MG63 (cell line): ENCODE results near the gene NLRC5. TPM values are rescaled to one million over a fixed set of nuclear protein-coding genes. Genes with fewer than 3 reads are reported as not detected.
"Not testable (repeated sequence)": the region's sequence is repeated elsewhere in the genome, so short reads cannot be mapped to it uniquely, and the experiment has no call there.

Experiments
- DNase-seq: peaks from one replicate; pipeline ENCODE4 v3.0.0-alpha.2; 2020
- H3K27me3 ChIP-seq: fragments of 250-450 bp; sonication (Bioruptor Pico); 2 replicates; pipeline ENCODE4 v1.5.1; 2020; ENCODE audit warnings: mild to moderate bottlenecking, moderate library complexity
- H3K36me3 ChIP-seq: fragments of 250-450 bp; sonication (Bioruptor Pico); 2 replicates; pipeline ENCODE4 v1.5.1; 2020; ENCODE audit warnings: mild to moderate bottlenecking, moderate library complexity
- H3K4me3 ChIP-seq: fragments of 250-450 bp; sonication (Bioruptor Pico); 2 replicates; pipeline ENCODE4 v1.5.1; 2020; ENCODE audit warnings: mild to moderate bottlenecking, moderate library complexity
- H3K9me3 ChIP-seq: fragments of 250-450 bp; sonication (Bioruptor Pico); 2 replicates; pipeline ENCODE4 v1.5.1; 2020; ENCODE audit warnings: mild to moderate bottlenecking, moderate library complexity
- total RNA-seq: library from RNA; depleted of rRNA; stranded (reverse); fragments of >200 nt; shearing (Covaris generic); gene quantifications from 2 replicates; pipeline ENCODE4 v1.2.3, GENCODE V29; 2014; ENCODE audit warnings: low replicate concordance

NLRC5 gene
- total RNA-seq, 1 experiment from 2014 or later: 11.7 TPM

- Histone ChIP-seq H3K36me3 (peaks cover 14% of the 10 kb centered on the region; the same call in 1 of the 2 replicates), H3K4me3 (no peak overlapping the region), H3K27me3 (no peaks in the 10 kb centered on the region), H3K9me3 (no peaks in the 10 kb centered on the region)
- peak; percentile 98 for DNase-seq
These were observed 11.1 kb downstream of the NLRC5 start for GRCh38 chr16:57000271-57001025.

- Histone ChIP-seq H3K27me3 (no peaks in the 10 kb centered on the region), H3K4me3 (no peak overlapping the region), H3K36me3 (peaks cover 14% of the 10 kb centered on the region; the same call in 1 of the 2 replicates), H3K9me3 (no peaks in the 10 kb centered on the region)
- no peak for DNase-seq
These were observed 11.8 kb downstream of the NLRC5 start for GRCh38 chr16:57001026-57001679.

GRCh38 chr16:57003439-57004386, 14.4 kb downstream of the NLRC5 start:
- no peak for DNase-seq
- Histone ChIP-seq H3K36me3 (peaks cover 14% of the 10 kb centered on the region; the same call in 1 of the 2 replicates), H3K27me3 (no peaks in the 10 kb centered on the region)

GRCh38 chr16:57004387-57005250, 15.3 kb downstream of the NLRC5 start:
- H3K36me3 ChIP-seq: peaks cover 12% of the 10 kb centered on the region; the same call in 1 of the 2 replicates
- no peak for DNase-seq
- H3K9me3 ChIP-seq: no peaks in the 10 kb centered on the region
- H3K27me3 ChIP-seq: no peaks in the 10 kb centered on the region
- H3K4me3 ChIP-seq: no peak overlapping the region

More at GRCh38 chr16:57003439-57004386, 14.4 kb downstream of the NLRC5 start:
- H3K9me3 ChIP-seq: no peaks in the 10 kb centered on the region
- H3K4me3 ChIP-seq: no peak overlapping the region

- H3K36me3 ChIP-seq, H3K27me3 ChIP-seq, H3K9me3 ChIP-seq, DNase-seq, H3K4me3 ChIP-seq: not testable (repeated sequence)
These were observed 16.2 kb downstream of the NLRC5 start for GRCh38 chr16:57005597-57005996.

GRCh38 chr16:57007050-57007449, 17.7 kb downstream of the NLRC5 start:
- no peak for DNase-seq
- no peaks in the 10 kb centered on the region for H3K36me3 ChIP-seq
- H3K9me3 ChIP-seq: no peaks in the 10 kb centered on the region
- no peak overlapping the region for H3K4me3 ChIP-seq
- H3K27me3 ChIP-seq: no peaks in the 10 kb centered on the region

- Histone ChIP-seq H3K4me3 (no peak overlapping the region), H3K27me3 (no peaks in the 10 kb centered on the region), H3K36me3 (no peaks in the 10 kb centered on the region), H3K9me3 (no peaks in the 10 kb centered on the region)
- DNase-seq: no peak
These were observed 18.2 kb downstream of the NLRC5 start for GRCh38 chr16:57007530-57007929.

GRCh38 chr16:57008440-57008839, 19.1 kb downstream of the NLRC5 start:
- H3K9me3 ChIP-seq: no peaks in the 10 kb centered on the region
- H3K36me3 ChIP-seq: no peaks in the 10 kb centered on the region
- no peak overlapping the region for H3K4me3 ChIP-seq
- H3K27me3 ChIP-seq: no peaks in the 10 kb centered on the region
- no peak for DNase-seq

GRCh38 chr16:57009643-57010170, 20.4 kb downstream of the NLRC5 start:
- Histone ChIP-seq H3K4me3 (no peak overlapping the region), H3K27me3 (no peaks in the 10 kb centered on the region), H3K9me3 (no peaks in the 10 kb centered on the region), H3K36me3 (no peaks in the 10 kb centered on the region)
- DNase-seq: no peak

- Histone ChIP-seq H3K4me3 (no peak overlapping the region), H3K36me3 (peaks cover 4% of the 10 kb centered on the region; the same call in 1 of the 2 replicates), H3K9me3 (no peaks in the 10 kb centered on the region), H3K27me3 (no peaks in the 10 kb centered on the region)
- no peak for DNase-seq
These were observed 23.0 kb downstream of the NLRC5 start for GRCh38 chr16:57012353-57012752.

- Histone ChIP-seq H3K27me3 (no peaks in the 10 kb centered on the region), H3K36me3 (peaks cover 13% of the 10 kb centered on the region), H3K4me3 (no peak overlapping the region), H3K9me3 (no peaks in the 10 kb centered on the region)
- DNase-seq: no peak
These were observed 23.9 kb downstream of the NLRC5 start for GRCh38 chr16:57013229-57013628.

- Histone ChIP-seq H3K9me3 (no peaks in the 10 kb centered on the region), H3K27me3 (no peaks in the 10 kb centered on the region), H3K4me3 (no peak overlapping the region), H3K36me3 (peaks cover 19% of the 10 kb centered on the region)
- DNase-seq: no peak
These were observed 24.5 kb downstream of the NLRC5 start for GRCh38 chr16:57013902-57014301.

GRCh38 chr16:57016301-57016700, 26.9 kb downstream of the NLRC5 start:
- no peak for DNase-seq
- Histone ChIP-seq H3K27me3 (no peaks in the 10 kb centered on the region), H3K4me3 (no peak overlapping the region), H3K9me3 (no peaks in the 10 kb centered on the region), H3K36me3 (peaks cover 25% of the 10 kb centered on the region)

GRCh38 chr16:57016831-57017230, 27.5 kb downstream of the NLRC5 start:
- no peak for DNase-seq
- Histone ChIP-seq H3K36me3 (peaks cover 30% of the 10 kb centered on the region), H3K27me3 (no peaks in the 10 kb centered on the region), H3K4me3 (no peak overlapping the region), H3K9me3 (no peaks in the 10 kb centered on the region)

GRCh38 chr16:57017251-57017650, 27.9 kb downstream of the NLRC5 start:
- DNase-seq: no peak
- no peaks in the 10 kb centered on the region for H3K27me3 ChIP-seq
- H3K36me3 ChIP-seq: peaks cover 31% of the 10 kb centered on the region
- H3K9me3 ChIP-seq: no peaks in the 10 kb centered on the region
- H3K4me3 ChIP-seq: no peak overlapping the region

GRCh38 chr16:57019746-57020145, 30.4 kb downstream of the NLRC5 start:
- Histone ChIP-seq H3K9me3 (no peaks in the 10 kb centered on the region), H3K36me3 (peaks cover 31% of the 10 kb centered on the region), H3K27me3 (no peaks in the 10 kb centered on the region), H3K4me3 (no peak overlapping the region)
- no peak for DNase-seq
